ENCODE results near the gene ZCCHC24. TPM values are rescaled to one million over a fixed set of nuclear protein-coding genes. Genes with fewer than 3 reads are reported as not detected.

Gene ZCCHC24
- total and polyA plus RNA-seq, 2 of the 8 experiments (the other 6 are each of a cell fraction or from before 2014, with no cell fraction given): 3.9 to 6.9 TPM

DNA sequence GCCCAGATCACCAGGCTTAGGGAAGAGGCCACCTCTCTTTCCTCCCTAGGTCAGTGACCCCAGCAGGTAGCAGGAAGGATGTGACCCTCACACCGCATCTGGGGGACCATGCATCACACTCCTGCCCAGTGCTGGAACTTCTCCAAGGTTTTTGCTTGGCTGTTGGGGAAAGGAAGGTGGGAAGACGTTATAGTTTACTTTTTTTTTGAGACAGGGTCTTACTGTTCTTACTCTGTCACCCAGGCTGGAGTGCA is 8.6 kb downstream of the ZCCHC24 start (continued):
- TF ChIP-seq CHD7 (IDR thresholded peaks at IDR 0.05; ENCODE audit: insufficient replicate concordance, low read length) (no peak), EZH2 (IDR thresholded peaks at IDR 0.05; ENCODE audit: low read depth, low read length, severe bottlenecking) (no peak), ZNF274 (IDR thresholded peaks at IDR 0.05; ENCODE audit: borderline replicate concordance, extremely low read depth, low read length) (no peak), JUN (IDR thresholded peaks at IDR 0.05; ENCODE audit: low read depth, low read length) (no peak), GABPA (IDR thresholded peaks at IDR 0.05; ENCODE audit: borderline replicate concordance, insufficient read depth, low read length) (no peak), RAD21 (IDR thresholded peaks at IDR 0.05 in 1 of 2, conservative IDR thresholded peaks at IDR 0.05 in 1 of 2; ENCODE audit: low read depth in 2 of 2, low read length in 2 of 2) (no peak), NRF1 (IDR thresholded peaks at IDR 0.05; ENCODE audit: low read depth, low read length) (no peak)
- TF ChIP-seq, protein P1, sequence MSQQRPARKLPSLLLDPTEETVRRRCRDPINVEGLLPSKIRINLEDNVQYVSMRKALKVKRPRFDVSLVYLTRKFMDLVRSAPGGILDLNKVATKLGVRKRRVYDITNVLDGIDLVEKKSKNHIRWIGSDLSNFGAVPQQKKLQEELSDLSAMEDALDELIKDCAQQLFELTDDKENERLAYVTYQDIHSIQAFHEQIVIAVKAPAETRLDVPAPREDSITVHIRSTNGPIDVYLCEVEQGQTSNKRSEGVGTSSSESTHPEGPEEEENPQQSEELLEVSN (IDR thresholded peaks at IDR 0.05): no peak
- TF ChIP-seq, protein P2, sequence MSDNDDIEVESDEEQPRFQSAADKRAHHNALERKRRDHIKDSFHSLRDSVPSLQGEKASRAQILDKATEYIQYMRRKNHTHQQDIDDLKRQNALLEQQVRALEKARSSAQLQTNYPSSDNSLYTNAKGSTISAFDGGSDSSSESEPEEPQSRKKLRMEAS (IDR thresholded peaks at IDR 0.05): no peak
